HG03280 (cell line): ENCODE data around the gene TEKT2.

Experiments used
- ATAC-seq: cut with Tn5 transposase; IDR thresholded peaks from one replicate; pipeline ENCODE4 v1.9.1; 2021; ENCODE audit warnings: mild to moderate bottlenecking, moderate library complexity; ENCODE audit not compliant: unreplicated experiment

The TEKT2 gene

GRCh38 chr1:36083635-36084496, at the start of gene TEKT2:
Gene TEKT2, plus strand, starts transcription at chr1:36084094. Its CDS starts 828 bp downstream, at chr1:36084922.
- no peak for ATAC-seq

GRCh38 chr1:36034692-36035091, 49.2 kb upstream of the TEKT2 start:
- no peak for ATAC-seq

DNA sequence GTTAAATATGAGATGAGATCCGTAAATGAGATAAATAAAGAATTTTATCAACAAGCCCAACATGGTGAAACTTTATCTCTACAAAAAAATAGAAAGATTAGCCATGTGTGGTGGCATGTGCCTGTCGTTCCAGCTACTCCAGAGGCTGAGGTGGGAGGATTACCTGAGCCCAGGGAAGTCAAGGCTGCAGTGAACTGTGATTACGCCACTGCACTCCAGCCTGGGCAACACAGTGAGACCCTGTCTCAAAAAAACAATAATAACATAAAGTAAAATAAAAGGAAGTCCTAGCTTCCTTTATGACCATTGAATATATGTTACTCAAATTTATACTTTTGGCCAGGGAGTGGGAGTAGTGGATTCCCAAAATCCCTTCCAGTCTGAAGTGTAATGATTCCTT, 48.7 kb upstream of the TEKT2 start:
- no peak for ATAC-seq

DNA sequence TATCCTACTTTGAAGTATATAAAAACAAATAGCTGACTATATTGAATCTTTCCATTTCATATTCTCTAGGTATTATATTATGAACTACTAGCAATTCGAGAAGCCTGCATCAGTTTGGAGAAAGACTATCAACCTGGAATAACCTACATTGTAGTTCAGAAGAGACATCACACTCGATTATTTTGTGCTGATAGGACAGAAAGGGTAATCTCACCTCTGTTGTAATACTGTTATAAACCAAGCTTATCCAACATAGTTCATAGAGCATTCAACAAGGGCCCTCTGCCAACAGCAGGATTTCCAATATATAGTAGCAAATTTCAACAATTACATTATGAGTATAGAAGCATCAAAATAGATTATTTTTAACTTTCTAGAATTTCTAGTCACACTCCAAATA, 43.7 kb upstream of the TEKT2 start:
- ATAC-seq = no peak

DNA sequence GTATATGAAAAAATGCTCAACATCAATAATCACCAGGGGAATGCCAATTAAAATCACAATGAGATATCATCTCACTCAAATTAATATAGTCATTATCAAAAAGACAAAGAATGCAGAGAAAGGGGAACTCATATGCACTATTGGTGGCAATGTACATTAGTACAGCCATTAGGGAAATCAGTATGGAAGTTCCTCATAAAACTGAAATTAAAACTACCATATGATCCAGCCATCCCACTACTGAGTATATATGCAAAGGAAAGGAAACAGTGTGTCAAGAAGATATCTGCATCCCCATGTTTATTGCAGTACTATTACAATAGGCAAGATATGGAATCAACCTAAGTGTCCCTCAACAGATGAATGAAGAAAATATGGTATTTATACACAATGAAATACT, 32.1 kb upstream of the TEKT2 start:
- no peak for ATAC-seq

GRCh38 chr1:36053978-36054377, 29.9 kb upstream of the TEKT2 start:
- ATAC-seq = no peak

GRCh38 chr1:36055706-36056105, 28.2 kb upstream of the TEKT2 start:
- no peak for ATAC-seq

- no peak for ATAC-seq
Observed at GRCh38 chr1:36062315-36062714, 21.6 kb upstream of the TEKT2 start.

- ATAC-seq = no peak
Observed at GRCh38 chr1:36067871-36068270, 16.0 kb upstream of the TEKT2 start.

DNA sequence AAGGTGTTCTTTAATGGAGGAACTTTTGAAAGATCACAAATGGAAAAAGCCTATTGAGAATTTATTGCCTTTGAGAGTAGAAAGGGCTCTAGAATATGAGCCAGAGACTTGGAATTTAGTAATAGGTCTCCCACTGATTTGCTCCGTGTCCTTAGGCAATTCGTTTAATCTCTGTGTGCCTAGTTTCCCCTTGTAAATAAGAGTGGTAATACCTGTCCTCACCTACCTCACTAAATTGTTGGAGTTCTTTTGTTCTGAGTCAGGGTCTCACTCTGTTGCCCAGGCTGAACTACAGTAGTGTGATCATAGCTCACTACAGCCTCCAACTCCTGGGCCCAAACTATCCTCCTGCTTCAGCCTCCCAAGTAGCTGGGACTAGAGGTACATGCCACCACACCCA, 15.0 kb upstream of the TEKT2 start:
- ATAC-seq = no peak

- no peak for ATAC-seq
Observed at GRCh38 chr1:36070349-36070748, 13.5 kb upstream of the TEKT2 start.

DNA sequence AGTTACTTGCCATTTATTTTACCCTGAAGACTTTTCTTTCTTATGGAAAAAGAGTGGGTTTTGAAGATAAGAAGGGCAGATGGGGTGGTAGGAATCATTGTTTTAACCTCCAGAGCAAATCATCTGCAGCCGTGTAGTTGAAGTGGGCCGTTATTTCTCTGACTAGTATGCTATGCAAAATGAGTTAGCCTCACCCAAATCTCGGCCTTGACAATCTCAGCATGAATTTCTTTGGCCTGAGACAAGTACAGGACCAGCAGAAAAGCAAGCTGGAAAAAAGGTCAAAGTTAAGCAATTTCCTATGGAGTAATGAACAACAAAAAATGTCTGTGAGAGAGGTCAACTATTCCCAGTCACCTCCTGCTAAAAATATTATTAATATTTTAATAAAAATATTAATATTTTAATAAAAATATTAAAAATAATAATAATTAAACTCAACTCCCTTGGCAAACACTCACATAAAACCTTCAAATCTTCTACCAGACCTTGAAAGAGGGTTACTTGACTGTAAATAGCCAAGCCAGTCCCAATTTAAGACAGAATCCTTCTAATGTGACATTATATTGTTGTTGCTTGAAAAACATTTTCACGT, 6.8 kb upstream of the TEKT2 start:
- ATAC-seq = no peak

DNA sequence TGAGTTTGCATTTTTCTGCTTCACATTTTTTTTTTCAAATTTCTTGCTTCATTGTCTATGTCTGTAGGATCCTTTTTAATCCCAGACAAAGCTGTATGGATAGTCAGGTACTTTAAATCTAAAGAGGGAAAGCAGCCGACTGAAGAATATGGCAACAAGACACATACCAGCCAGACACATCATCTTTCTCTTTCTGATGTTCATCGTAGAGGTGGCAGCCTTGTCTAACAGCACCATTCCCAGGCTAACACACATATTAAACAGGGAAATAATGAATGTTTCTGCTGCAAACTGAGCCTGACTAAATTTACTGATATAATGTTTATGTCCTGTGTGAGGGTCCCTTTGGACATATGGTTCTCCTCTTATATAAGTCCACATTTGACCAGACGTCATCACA, 3.7 kb upstream of the TEKT2 start:
- no peak for ATAC-seq

- no peak for ATAC-seq
Observed at GRCh38 chr1:36080801-36081200, 3.1 kb upstream of the TEKT2 start.

DNA sequence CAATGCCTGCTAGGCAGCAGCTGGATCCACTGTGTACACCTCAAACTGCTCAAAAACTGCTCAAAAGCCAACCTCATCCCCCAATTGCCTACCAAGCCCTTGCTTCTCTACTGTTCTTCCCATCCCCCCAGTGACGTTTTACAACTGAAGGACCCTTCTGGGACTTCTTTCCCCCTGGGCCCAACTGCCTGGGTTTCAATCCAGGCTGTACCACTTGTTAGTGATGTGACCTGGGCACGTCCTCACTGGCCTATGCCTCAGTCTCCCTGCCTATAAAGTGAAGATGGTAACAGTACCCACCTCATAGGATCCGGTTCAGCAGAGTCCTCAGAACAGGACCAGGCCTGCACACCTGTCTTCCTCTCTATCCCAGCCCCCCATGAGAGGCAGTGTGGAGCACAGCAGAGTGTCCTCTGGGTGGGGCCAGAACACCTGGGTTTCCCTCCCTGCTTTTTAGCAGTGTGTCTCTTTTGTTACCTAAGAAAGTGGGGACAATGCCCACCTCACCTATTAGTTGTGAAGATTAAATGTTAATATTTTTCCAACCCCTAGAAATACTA, 1.9 kb upstream of the TEKT2 start:
- ATAC-seq = no peak

GRCh38 chr1:36083219-36083618, 675 bp upstream of the TEKT2 start:
- no peak for ATAC-seq

DNA sequence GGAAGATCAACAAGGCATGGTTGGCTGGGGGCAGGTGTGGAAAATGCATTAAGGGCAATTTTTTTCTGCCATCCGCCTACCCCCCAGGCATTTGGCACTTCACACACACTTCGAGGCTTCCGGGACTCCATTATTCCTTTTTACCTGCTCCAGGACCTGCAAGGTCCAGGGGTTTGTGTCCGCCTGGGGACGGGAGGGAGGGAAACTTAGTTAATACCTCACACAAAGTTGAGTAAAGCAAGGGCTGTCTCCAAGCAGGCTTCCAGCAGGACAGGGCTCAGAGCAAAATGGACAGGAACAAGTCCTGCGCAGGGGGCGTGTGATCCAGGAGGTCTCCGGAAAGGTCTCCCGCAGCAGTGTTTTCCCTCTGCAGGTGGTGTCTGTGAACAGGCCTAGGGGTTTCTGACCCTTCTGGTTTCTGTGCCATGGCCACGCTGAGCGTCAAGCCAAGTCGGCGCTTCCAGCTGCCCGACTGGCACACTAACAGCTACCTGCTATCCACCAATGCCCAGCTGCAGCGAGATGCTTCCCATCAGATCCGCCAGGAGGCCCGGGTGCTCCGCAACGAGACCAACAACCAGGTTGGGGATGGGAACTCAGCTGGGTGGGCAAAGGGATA, 712 bp downstream of the TEKT2 start:
- ATAC-seq = no peak

- ATAC-seq = no peak
Observed at GRCh38 chr1:36085126-36085525, 1.2 kb downstream of the TEKT2 start.

DNA sequence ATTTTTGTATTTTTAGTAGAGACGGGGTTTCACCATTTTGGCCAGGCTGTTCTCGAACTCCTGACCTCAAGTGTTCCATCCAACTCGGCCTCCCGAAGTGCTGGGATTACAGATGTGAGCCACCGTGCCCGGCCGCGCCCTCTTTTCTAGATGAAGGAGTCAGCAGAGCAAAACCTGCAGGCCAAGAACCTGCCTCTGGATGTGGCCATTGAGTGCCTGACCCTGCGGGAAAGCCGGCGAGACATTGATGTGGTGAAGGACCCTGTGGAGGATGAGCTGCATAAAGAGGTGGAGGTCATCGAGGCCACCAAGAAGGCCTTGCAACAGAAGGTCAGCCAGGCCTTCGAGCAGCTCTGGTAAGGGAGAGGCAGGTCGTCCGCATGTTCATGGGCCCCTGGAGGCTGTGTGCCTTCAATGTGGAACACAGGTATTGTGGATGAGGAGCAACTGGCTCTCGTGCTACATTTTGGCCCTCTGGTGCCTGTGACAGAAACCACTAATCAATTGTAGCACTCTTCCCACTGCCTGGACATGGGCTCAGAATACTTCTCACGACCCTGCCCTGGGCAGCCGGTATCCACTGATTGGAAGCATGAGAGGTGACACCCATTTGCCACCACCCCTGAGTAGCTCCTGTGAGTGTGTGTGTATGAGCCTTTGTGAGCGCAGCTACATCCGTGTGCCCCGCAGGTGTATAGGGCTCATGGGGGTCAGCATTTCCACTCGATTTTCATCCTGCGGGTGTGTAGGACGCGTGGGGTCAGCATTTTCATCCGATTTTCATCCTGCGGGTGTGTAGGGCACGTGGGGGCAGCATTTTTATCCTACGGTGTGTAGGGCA, 2.0 kb downstream of the TEKT2 start:
- no peak for ATAC-seq

- no peak for ATAC-seq
Observed at GRCh38 chr1:36086529-36087232, 2.8 kb downstream of the TEKT2 start.
